Panc1 (cell line): ENCODE measurements around the gene PDE10A.

Experiments
- CTCF ChIP-seq: fragments of 450-650 bp; IDR thresholded peaks from 2 replicates; pipeline ENCODE4 v1.5.1; 2017; ENCODE audit warnings: mild to moderate bottlenecking
- POLR2AphosphoS5 ChIP-seq: IDR thresholded peaks from 2 replicates; pipeline ENCODE4 v1.6.1; 2012; ENCODE audit warnings: mild to moderate bottlenecking, low read depth, low read length, moderate library complexity
- REST ChIP-seq, 2 experiments: IDR thresholded peaks; 2 replicates each; pipeline ENCODE4 v1.6.1; 2011 to 2012; ENCODE audit warnings: low read depth in 2 of 2, control low read depth in 1 of 2, low read length in 1 of 2, mild to moderate bottlenecking in 1 of 2, moderate library complexity in 1 of 2; ENCODE audit not compliant: insufficient read depth in 1 of 2
- TCF7L2 ChIP-seq: IDR thresholded peaks from 2 replicates; pipeline ENCODE4 v1.6.1; 2011; ENCODE audit warnings: mild to moderate bottlenecking, low read depth, low read length, inconsistent platforms

GRCh38 chr6:165573671-165574070 is 89.4 kb downstream of the PDE10A start:
- TF ChIP-seq CTCF (no peak), REST (IDR thresholded peaks at IDR 0.05; ENCODE audit: insufficient read depth in 1 of 2, low read depth in 2 of 2, low read length in 1 of 2) (no peak), TCF7L2 (no peak), POLR2AphosphoS5 (no peak)
